Prostate gland (tissue), 2 donors: ENCODE results near the gene RASGEF1B.

Experiments used
- CTCF ChIP-seq, 4 experiments: fragments of 200-600 bp in 2 of 4; fragments of 450-650 bp in 2 of 4; sonication (generic) in 2 of 4; IDR thresholded peaks; 1 replicate in 3 of 4; 2 replicates in 1 of 4; pipeline ENCODE4 v1.5.1; 2016 to 2019; ENCODE audit warnings: antibody characterized with exemption in 4 of 4, mild to moderate bottlenecking in 2 of 4, moderate library complexity in 2 of 4
- POLR2AphosphoS5 ChIP-seq: sonication (generic); formaldehyde crosslinking; IDR thresholded peaks from one replicate; pipeline ENCODE4 v1.6.1; 2017; ENCODE audit warnings: antibody characterized with exemption

- no peak for TF ChIP-seq CTCF (IDR thresholded peaks at IDR 0.05)
- TF ChIP-seq POLR2AphosphoS5, result no peak
Measured at GRCh38 chr4:81418572-81418971, 53.1 kb downstream of the RASGEF1B start.
